22Rv1 (cell line): ENCODE measurements around the gene ADNP.

Experiments used
- H3K27ac ChIP-seq: fragments of 450-650 bp; 2 replicates; pipeline ENCODE4 v1.5.1; 2017
- ZFX ChIP-seq: fragments of 450-650 bp; IDR thresholded peaks from 2 replicates; pipeline ENCODE4 v1.6.1; 2017; ENCODE audit warnings: antibody characterized with exemption, borderline replicate concordance
- TF ChIP-seq, protein P1 (sequence below): fragments of 450-650 bp; IDR thresholded peaks from 2 replicates; pipeline ENCODE4 v1.5.1; 2017; ENCODE audit warnings: mild to moderate bottlenecking

ADNP gene

DNA sequence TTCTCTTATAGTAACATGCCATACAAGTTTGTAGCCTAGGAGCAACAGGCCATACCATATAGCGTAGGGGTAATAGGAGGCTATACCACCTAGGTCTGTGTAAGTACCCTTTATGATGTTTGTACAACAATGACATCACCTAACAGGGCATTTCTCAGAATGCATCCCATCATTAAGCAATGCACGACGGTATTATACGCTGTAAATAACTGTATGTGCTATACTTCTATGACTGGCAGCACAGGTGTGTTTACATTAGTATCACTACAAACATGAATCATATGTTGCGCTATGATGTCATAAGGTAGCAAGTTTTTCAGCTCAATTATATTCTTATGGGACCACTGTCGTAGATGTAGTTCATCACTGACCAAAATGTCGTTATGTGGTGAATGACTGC lies 31.0 kb downstream of the ADNP start:
- no peak for TF ChIP-seq ZFX
- TF ChIP-seq, protein P1, sequence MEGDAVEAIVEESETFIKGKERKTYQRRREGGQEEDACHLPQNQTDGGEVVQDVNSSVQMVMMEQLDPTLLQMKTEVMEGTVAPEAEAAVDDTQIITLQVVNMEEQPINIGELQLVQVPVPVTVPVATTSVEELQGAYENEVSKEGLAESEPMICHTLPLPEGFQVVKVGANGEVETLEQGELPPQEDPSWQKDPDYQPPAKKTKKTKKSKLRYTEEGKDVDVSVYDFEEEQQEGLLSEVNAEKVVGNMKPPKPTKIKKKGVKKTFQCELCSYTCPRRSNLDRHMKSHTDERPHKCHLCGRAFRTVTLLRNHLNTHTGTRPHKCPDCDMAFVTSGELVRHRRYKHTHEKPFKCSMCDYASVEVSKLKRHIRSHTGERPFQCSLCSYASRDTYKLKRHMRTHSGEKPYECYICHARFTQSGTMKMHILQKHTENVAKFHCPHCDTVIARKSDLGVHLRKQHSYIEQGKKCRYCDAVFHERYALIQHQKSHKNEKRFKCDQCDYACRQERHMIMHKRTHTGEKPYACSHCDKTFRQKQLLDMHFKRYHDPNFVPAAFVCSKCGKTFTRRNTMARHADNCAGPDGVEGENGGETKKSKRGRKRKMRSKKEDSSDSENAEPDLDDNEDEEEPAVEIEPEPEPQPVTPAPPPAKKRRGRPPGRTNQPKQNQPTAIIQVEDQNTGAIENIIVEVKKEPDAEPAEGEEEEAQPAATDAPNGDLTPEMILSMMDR: no peak
- H3K27ac ChIP-seq: no peak overlapping the region

GRCh38 chr20:50898475-50898874 lies 32.8 kb downstream of the ADNP start:
- no peak for TF ChIP-seq ZFX
- TF ChIP-seq, protein P1: no peak

GRCh38 chr20:50895111-50895830 lies 36.0 kb downstream of the ADNP start:
- TF ChIP-seq, protein P1: no peak
- no peak for TF ChIP-seq ZFX
- H3K27ac ChIP-seq: peak overlapping the region; percentile 88

More at GRCh38 chr20:50898475-50898874, 32.8 kb downstream of the ADNP start:
- peak overlapping the region; percentile 88 for H3K27ac ChIP-seq

GRCh38 chr20:50893620-50894019 lies 37.6 kb downstream of the ADNP start:
- no peak overlapping the region for H3K27ac ChIP-seq
- TF ChIP-seq ZFX: no peak
- TF ChIP-seq, protein P1: no peak

- H3K27ac ChIP-seq: no peak overlapping the region; the same call in 1 of the 2 replicates
- TF ChIP-seq, protein P1: no peak
- no peak for TF ChIP-seq ZFX
Measured at GRCh38 chr20:50892394-50892793, 38.8 kb downstream of the ADNP start.

GRCh38 chr20:50891138-50891537 lies 40.1 kb downstream of the ADNP start:
- TF ChIP-seq ZFX: no peak
- TF ChIP-seq, protein P1: no peak
- peak overlapping the region; percentile 22; the same call in 1 of the 2 replicates for H3K27ac ChIP-seq

- TF ChIP-seq, protein P1: no peak
- TF ChIP-seq ZFX: no peak
- no peak overlapping the region for H3K27ac ChIP-seq
Measured at GRCh38 chr20:50887576-50887975, 43.7 kb downstream of the ADNP start.
